Dedifferentiated amniotic fluid mesenchymal stem cell (primary cell): Measurements from ENCODE around the gene SUPT3H.

Experiments
- DNase-seq: peaks from one replicate; pipeline ENCODE4 v3.0.0-alpha.2; 2016; ENCODE audit errors: extremely low spot score

SUPT3H gene

DNA sequence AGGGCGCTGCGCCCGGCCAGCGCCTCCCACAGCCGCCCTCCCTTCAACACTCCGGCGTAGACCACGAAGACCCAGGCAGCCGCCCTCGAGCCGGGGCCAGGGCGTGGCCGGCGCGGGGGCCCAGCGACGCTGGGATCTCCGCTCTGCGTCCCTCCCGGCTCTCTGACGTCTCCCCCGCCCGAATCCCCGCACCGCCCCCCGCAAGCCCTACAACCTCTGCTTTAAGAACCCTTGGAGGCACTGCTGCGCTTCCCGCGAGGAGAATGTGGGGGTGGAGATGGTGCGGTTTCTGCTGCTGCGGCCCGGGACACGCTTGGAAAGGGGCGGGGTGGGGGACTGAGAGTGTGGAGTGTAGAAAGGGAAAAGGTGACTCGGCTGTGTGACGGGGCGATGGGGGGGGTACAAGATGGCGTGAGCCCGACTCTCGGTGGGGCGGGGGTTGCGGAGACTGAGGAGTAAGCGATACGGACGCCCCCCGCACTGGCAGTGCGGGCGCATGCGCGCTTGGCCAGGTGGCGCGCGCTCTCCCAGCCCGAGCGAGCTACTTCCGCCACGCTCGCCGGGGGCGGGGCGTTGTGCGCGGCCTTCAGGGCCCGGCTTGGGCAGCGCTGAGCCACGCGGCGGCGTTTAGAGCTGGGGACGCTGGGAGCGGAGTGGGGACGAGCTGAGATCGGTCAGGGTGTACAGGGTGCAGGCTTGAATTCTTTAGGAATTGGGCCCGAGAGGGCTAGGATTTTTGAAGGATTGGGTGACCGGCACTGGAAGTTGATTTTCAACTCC is at the start of gene SUPT3H:
Gene SUPT3H (minus strand): TSS at position 381 of the 780 bp plus-strand sequence.
- DNase-seq = peak; percentile 79

DNA sequence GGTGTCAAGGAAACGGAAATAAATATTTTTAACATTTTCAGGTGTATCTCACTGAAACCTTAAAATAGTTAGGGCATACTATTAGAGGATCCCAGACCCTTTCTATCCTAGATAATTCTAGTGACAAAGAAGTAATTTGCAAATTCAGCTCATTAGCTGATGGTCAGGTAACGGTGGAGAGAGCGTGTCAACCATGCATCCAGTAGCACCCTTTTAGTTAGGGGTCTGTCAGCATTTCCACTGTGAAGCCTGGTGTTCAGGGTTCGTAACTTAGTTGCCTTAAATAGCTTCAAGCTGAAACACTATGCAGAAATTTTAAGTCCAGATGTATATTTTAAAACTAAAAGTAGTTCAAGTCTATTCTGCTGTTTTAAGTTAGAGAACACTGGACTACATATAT is 48.5 kb upstream of the SUPT3H start:
- no peak for DNase-seq

DNA sequence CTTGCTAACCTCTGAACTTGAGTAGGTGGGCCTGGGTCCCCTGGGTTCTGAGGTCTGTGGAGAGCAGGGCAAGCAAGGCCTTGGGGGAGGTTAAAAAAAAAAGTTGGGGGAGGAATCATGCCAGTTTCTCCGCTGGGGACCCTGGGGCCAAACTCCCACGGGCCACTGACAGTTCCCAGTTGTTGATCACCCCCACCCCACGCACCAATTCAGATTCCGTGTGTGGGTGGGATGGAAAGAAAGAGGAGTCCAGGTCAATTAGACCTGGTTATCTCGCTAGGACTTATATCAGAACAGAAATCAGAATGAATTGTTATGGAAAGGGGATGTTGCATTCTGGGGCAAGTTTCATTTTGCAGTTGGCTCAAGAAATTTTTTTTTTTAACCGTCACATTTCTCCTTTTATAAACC is 46.7 kb upstream of the SUPT3H start:
- DNase-seq = no peak

DNA sequence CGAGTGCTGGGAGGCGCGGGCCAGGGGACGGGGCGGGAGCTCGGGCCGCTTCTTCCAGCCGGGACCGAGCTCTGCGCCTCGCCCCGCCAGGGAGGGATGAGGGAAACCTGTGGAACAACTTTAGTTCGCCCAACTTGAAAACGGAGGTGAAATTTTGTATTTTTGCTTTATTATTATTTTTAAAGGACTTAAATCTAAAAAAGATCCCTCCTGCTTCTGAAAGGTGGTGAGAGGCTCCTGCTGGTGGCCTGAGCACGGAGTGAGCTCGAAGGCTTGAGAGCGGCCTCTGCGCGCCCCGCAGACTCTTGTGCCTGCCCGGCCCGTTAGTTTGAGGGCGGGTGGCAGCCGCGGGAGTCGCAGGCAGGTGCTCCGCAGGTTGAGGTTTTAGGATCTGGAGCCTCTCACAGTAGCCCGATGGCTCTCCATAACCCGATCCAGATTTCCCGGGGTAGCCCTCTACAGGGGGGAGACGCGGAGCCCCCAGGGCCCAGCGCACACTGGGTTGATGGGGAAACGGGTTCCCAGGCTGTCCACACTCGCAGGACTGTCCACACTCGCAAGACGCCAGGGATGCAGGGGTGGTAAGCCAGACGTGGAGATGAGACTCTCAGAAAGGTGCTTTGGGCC is 46.2 kb upstream of the SUPT3H start:
- DNase-seq = no peak

DNA sequence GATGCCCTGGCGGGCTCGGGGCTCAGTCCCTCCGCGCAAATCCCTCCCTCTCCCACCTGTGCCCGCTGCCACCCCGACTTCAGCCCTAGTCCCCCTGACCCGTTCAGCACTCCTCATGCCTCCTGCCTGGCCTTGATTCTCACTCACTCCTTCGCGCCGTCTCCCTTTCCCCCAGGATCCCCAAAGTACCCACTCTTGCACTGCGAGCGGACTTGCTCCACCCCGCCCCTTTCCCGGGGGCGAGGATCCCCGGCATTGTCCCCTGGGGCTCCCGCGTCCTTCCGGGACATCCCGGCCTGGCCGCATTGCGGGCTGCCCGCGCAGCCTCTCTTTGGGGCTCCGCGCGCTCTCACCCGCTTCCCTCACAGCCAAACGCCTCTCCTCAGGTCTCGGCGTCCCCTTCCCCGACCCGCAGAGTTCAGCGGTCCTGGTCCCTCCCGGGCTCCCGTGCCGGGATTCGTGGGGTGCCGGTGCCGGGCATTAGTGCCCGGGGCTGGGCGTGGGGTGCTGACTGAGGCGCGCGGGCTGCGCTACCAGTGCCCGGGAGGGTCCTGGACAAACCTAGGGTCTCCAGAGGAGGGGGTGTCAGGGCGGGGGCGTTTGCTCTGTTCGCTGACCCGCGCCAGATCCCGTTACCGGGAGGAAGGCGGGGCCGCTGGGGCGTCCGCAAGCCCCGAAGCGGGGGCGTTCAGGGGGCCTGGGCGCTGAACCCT is 45.5 kb upstream of the SUPT3H start:
- no peak for DNase-seq

DNA sequence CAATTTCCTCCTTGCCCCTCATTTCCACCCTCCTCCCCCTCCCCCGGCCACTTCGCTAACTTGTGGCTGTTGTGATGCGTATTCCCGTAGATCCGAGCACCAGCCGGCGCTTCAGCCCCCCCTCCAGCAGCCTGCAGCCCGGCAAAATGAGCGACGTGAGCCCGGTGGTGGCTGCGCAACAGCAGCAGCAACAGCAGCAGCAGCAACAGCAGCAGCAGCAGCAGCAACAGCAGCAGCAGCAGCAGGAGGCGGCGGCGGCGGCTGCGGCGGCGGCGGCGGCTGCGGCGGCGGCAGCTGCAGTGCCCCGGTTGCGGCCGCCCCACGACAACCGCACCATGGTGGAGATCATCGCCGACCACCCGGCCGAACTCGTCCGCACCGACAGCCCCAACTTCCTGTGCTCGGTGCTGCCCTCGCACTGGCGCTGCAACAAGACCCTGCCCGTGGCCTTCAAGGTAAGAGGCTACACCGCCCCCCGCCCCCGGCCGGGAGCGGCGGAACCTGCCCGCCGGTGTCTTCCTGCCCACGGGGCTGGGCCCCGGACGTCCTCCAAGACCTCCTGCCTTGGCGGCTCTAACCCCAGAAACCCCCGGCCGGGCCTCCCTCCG is 44.9 kb upstream of the SUPT3H start:
- DNase-seq = peak; percentile 37

DNA sequence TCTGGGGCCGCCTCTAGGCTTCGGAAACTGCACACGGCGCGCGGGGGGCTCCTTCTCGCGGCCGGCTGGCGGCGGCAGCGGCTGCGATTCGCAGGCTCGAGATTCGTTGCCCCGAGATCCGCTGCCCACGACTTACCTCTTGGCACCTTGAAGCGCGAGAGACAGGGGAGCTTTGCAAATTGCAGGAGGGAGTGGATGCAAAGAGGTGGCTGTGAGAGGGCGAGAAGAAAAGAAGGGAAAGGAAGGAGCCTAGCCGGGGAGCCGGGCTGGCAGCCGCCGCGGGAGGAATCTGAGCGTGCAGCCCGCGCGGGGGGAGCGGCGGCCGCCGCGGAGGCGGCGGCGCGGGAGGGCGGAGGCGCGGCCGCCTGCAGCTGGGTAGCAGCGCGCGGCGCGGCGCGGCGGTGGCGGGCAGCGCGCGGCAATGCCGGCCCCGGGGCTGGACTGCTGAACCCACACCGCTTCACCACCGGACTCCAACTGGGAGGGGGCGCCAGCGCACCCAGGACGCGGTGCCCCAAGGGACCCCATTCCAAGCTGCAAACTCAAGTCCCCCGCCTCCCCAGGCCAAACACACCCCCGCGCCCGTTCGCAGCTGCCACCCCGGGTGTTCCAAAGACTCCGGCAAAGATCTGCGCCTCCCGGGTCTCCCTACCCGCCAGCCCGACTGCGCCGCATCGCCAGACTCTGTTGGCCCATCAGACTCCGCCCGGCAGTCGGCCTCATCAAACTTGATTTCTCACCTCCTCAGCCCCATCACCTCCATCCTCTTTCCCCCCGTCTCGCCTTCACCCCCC is 44.2 kb upstream of the SUPT3H start:
- peak; percentile 46 for DNase-seq

DNA sequence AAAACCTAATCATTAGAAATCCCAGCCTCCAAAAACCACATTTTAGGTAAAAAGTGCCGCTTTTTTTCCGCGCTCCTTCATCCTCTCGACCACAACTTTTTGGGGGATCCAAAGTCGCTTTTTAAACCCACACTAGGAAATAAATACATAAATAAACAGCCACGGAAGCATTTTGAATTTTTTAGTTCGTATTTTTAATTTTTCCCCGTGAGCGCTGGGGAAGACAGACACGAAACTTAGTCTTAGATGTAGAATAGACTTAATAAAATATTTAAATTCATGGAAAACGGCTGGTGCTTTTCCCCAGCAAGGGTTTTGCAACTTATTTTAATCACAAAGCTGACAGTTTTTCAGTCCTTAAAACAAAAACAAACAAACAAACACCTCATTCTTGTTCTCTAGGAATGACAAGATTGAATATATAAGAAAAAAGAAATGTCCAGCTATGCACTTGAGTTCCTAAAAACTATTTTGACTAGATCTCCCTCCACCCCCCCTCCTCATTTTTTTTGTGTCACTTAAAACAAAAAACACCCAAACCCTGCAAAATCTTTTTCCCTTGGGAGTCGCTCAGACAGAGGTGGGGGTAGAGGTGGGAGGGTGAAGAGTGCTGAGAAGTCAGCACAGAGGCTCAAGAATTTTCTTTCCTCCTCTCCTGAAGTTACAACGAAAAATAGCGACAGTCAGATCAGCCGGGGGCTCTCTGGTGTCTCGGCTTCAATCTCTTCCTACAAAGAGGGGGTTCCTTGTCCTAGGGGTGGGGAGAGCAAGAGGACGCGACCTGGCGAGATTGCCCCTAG is 43.4 kb upstream of the SUPT3H start:
- DNase-seq = no peak

DNA sequence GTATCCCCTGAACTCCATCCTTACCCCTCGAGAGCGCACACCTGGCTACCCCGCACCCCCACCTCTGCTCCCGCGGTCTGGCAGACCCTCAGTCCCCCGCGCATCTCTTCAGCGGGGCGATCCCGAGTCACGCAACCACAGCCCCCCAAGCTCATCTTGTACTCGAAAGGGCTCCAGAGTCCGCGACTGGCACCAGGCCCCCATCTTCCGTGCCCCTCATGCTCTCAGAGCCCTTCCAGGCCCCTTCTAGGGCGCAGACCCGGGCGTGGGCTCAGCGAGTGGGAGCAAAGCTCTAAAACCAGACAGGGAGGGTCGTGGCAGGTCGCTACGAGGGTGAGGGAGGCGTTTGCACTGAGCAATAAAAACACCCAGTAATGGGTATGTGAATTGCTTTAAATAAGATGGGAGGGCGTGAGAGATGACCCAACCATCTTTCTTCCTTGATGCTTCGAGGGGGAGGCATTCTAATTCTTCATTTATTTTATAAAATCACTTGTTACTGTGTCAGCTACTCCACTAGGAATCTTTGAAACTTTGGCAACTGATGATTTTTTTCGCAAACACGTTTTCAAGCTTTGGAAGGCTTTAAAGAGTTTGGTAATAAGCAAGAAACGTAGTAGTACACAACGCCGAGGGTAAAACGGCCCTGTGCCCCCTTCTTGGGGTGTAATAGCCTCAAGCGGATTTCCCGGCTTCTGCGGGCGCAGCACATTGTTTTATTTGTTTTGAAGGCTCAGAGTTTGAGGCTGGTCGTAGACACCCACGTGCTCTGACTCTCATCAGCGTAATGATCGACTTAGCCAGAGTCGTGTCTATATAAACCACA is 42.6 kb upstream of the SUPT3H start:
- DNase-seq = no peak

DNA sequence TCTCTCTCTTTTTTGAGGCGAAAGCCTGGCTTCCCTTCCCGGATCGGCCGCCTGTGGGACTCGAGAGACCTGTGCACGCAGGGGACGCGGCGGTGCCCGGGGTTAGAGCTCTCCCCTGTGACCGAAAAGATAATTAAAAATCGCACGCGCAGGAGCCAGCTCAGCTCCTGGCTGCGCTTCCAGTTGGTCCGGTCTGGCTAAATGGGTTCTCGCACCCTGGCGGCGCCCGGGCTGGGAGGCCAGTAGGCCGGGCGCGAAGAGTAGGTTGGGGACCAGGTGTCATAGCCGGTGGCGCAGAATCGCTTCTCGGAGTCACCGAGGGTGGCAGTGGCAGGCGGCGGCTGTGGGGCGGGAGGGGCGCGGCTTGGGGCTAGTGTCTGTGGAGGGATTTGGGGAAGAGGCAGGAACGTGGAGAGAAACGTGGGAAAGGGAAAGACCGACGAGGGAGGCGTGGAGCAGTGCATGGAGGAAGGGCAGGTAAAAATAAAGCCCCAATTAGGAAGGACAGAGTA is 41.9 kb upstream of the SUPT3H start:
- no peak for DNase-seq

DNA sequence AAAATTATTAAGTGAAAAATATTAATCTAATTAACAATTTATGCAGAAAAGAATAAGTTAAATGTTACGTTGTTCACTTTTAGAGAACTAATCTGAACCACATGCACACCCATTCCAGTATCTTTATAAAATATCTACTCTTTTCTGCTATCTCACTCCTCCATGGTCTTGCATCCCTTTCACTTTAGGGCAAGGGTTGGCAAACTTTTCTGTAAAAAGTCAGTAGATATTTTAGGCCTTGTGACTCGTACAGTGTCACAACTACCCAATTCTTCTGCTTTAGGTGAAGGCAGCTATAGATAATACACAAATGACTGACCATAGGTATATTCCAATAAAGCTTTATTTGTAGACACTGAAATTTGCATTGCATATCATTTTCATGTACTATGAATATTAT is 39.7 kb upstream of the SUPT3H start:
- DNase-seq = no peak

DNA sequence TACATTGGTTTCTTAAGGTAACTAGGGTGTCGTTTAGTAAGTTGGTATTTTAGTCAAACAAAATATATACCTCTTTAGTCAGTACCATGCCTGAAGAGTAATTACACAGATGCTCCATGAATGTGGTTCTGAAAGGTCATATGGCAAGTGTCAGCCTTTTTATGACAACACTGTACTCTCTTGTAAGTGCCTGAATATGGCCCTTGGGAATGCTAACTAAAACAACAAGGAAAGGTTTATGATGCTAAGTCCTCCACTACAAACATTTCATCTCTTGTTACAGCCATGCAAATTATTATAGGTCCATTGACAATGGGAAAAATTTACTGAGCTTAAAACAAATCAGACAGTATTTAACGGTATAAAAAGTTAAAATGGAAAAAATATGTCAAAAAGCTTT is 39.0 kb upstream of the SUPT3H start:
- no peak for DNase-seq

DNA sequence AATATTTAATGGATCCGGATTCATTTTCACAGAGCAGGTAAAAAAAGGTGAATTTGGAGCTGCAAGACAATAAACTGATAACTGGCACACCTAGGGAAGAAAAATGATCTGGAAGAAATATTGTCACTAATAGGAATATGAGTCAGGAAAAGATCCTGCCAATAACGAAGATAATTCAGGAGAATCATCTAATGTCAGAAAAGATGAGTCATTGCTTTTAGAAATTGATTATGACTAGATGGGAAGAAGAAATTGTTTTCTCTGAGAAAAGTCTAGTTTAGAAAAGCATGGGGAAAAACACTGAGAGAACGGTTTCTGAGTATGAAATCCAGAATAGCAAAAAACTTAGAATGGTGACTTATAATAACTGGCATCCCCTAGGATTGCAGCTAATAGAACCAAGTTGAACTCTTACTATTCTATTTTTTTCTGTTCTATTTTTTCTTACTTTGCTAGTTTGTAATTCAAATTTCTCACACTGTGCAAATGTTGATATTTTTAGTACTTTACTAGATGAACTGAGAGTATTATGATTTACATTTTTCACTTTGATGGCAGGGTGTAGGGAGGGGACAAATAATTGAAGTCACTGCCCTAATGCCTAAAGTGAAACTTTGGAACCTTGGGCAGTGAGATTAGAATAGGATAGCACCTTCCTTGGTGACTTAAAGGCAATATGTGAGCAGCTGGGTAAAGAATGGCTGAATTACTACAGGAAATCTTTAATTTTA is 38.2 kb upstream of the SUPT3H start:
- no peak for DNase-seq

DNA sequence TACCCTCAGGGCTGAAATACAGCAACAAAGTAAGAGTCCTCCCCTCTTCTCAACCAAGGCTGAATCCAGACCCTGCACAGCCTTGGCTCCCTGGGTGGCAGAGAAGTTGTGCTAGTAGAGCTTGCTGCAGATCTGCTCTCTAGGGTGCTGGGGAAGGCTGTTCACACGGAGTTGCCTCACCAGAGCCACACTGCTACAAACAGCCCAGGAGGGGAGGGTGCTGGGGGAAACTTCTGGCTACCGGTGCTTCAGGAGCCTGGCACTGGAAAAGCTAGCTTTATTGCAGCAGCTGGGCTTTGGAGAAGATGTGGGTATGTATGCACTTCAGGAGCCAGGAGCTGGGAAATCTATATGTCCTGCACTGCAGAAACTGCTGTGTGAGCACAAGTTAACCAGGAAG is 37.6 kb upstream of the SUPT3H start:
- DNase-seq = no peak

DNA sequence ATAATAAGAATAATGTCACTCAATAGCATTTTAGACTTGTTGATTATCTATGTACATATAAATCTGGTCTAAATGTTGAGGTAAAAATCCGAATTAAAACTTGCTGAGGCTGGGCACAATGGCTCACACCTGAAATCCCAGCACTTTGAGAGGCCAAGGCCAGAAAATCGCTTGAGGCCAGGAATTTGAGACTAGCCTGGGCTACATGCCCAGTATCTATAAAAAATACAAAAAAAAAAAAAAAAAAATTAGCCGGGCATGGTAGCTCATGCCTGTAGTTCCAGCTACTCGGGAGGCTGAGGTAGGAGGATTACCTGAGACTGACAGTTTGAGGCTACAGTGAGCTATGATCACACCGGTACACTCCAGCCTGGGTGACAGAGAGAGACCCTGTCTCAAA is 34.2 kb upstream of the SUPT3H start:
- no peak for DNase-seq

DNA sequence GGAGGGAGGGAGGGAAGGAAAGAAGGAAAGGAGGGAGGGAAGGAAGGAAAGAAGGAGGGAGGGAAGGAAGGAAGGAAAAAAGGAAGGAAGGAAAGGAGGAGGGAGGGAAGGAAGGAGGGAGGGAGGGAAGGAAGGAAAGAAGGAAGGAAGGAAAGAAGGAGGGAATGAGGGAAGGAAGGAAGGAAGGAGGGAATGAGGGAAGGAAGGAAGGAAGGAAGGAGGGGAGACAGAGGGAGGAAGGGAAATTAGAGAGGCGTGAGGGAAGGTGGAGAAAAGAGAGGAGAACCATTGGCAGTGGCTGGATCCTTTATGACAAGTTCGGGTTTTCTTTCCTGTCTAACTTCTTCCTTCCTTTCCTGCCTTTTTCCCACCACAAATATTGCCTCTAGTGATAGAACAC is 22.3 kb upstream of the SUPT3H start:
- no peak for DNase-seq

DNA sequence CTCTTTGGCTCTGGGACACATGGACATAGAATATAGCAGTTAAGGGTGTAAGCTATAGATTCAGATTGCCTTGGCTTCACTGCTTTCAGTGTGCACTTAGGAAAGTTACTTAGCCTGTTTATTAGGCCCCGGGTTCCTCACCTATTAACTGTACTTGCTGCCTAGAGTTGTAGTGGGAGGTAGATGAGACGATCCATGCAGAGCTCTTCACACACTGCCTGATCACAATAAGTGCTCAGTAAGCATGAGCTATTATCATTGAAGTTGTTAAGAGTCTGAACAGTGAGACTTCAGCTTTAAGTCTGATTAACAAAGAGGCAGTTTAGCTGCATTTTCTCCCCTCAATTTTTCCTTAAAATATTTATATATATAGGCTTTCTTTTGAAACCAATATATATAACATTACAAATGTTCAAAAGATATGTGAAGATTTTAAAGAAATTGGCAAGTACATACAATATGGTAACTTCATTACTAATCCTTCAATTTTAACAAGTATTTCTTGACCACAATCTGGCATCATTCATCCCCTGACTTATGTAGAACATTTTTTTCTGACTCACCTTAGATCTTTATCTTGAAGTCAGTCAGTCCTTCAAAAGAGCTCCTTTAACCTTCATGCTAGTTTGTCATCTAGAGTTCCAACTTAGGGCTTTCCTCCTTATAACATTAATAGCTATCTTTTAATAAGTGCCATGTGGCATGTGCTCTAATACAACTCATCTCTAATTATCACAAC is 20.5 kb upstream of the SUPT3H start:
- no peak for DNase-seq

DNA sequence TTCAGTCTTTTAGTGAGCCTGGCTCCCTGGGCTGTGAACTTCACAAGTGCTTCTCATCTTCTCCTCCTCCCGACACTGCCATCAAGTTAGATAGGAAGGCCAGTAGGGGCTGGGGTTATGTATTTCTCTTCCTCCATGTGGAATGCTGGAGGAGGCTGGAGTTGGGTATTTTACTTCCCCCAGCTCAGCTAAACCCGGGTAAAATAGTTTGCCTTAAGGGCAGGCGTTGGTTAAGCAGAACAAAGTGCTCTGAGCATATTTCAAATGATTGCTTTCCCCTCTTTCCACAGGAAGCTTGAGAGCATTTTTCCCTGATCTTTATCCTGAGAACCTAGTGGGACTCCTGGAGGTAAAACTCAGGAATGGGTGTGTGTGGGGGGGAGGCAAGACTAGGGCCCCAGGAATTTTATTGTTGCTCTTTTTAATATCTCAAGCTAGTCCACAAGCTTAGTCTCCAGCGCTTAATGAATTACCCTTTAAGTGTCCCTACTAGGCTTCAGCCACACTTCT is 16.9 kb upstream of the SUPT3H start:
- no peak for DNase-seq
